Lower leg skin (tissue), 3 donors: ENCODE data around the gene SST.

ENCODE experiments used
- CTCF ChIP-seq, 3 donors: fragments of 450-650 bp; IDR thresholded peaks; one replicate each; pipeline ENCODE4 v1.5.1; 2016; ENCODE audit warnings: antibody characterized with exemption in 3 of 3, mild to moderate bottlenecking in 3 of 3, moderate library complexity in 2 of 3
- POLR2A ChIP-seq, 2 donors: fragments of 450-650 bp; IDR thresholded peaks; one replicate each; pipeline ENCODE4 v1.6.1; 2016 to 2017; ENCODE audit warnings: antibody characterized with exemption in 2 of 2, mild to moderate bottlenecking in 1 of 2, moderate library complexity in 1 of 2

GRCh38 chr3:187621881-187622280 lies 48.3 kb downstream of the SST start:
- no peak for TF ChIP-seq CTCF (IDR thresholded peaks at IDR 0.05)
- no peak for TF ChIP-seq POLR2A (IDR thresholded peaks at IDR 0.05)
